Measurements from ENCODE around the gene NUP210.
A peak's percentile ranks its signal among the peaks of the same experiment; 100 is the strongest.
"Not testable (repeated sequence)": the region's sequence is repeated elsewhere in the genome, so short reads cannot be mapped to it uniquely, and the experiment has no call there.

Gene NUP210

DNA sequence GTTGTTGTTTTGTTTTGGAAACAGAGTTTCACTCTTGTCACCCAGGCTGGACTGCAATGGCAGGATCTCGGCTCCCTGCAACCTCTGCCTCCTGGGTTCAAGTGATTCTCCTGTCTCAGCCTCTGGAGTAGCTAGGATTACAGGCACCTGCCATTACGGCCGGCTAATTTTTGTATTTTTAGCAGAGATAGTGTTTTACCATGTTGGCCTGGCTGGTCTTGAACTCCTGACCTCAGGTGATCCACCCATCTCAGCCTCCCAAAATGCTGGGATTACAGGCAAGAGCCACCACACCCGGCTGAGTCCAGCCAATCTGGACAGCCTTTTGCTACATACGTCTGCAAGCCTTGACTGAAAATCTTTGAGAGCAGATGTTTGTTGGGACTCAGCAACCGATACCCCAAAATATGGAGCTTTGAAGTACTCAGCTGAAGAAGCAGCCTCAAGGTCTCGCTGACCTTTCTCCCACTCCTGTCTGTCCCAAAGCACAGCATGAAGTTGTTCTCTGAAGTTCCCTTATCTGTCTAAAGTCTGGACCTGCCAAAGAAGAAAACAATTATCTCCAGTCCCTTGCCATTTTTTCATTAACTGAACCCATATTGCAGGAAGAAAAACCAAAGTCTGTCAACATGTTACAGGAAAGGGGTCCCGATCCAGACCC is 9.6 kb upstream of the NUP210 start:
- FAIRE-seq = no peak

DNA sequence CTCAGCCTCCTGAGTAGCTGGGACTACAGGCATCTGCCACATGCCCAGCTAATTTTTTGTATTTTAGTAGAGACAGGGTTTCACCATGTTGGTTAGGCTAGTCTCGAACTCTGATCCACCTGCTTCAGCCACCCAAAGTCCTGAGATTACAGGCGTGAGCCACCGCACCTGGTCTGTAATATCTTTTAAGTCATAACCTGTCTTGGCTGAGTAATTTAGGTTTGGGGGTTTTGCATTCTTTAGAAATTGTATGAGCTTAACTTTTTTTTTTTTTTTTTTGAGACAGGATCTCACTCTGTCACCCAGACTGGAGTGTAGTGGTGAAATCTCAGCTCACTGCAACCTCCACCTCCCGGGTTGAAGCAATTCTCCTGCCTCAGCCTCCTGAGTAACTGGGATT is 8.6 kb upstream of the NUP210 start:
- FAIRE-seq = not testable (repeated sequence)

DNA sequence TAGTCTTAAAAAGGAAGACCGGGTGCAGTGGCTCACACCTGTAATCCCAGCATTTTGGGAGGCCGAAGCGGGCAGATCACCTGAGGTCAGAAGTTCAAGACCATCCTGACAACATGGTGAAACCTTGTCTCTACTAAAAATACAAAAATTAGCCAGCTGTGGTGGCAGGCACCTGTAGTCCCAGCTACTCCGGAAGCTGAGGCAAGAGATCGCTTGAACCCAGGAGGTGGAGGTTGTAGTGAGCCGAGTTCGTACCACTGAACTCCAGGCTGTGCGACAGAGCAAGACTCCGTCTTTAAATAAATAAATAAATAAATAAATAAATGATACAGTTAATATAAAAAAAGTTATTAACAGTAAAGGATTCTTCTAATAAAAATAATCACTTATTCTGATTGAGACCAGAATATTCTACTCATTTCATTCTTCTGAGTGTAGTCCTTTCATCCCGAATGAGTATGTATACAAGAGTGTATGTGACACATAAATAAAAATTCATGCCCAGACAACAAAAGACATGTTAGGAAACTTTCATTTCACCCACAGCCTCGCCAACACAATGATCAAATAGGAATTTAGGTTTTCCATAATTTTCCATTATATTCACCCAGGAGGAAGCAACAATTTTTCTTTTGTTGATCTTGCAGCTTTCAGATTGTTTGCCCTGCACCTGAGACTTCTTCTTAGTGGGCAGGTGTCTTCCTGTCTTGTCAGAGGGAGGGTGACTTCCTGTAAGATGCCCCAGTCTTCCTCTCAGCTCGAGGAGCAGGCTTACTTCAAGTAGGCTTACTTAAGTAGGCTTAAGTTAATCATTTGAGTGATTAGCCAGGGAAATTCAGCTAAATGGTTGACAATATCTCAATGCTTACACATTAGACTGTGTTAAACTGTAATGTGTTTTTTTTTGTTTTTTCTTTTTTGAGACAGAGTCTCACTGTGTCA is 7.8 kb upstream of the NUP210 start:
- peak; percentile 13 for FAIRE-seq

- FAIRE-seq = no peak
Measured at GRCh38 chr3:13426591-13426990, 6.5 kb upstream of the NUP210 start.

- FAIRE-seq = no peak
Measured at GRCh38 chr3:13425689-13426088, 5.6 kb upstream of the NUP210 start.

DNA sequence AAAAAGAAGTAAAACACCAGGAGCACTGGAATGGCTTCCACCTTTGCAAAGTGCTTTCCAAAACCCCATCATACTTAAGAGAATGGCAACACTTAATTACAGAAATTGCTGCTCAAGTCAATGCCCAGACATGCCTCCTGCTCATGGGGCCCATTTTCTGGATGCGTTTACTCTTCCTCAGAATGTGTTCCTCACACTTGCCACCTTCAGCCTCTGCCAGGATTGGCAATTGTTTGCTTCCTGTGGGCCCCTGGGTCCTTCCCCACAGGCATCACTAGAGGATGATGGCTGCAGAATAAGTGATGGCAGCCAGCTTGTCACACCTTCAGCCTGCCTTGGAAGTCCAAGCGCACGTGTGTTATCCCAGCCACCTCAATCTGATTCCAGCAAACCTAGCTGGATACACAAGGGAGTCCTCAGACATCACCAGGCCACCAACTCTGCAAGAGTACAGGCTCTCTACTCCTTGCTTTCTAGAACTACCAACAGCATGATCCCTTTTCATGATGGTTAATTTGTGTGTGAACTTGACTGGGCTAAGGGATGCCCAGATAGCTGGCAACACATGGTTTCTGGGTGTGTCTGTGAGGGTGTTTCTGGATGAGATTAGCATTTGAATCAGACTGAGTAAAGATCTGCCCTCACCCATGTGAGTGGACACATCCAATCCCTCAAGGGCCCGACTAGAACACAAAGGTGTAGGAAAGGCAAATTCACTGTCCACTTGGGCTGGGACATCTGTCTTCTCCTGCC is 4.9 kb upstream of the NUP210 start:
- FAIRE-seq = no peak

DNA sequence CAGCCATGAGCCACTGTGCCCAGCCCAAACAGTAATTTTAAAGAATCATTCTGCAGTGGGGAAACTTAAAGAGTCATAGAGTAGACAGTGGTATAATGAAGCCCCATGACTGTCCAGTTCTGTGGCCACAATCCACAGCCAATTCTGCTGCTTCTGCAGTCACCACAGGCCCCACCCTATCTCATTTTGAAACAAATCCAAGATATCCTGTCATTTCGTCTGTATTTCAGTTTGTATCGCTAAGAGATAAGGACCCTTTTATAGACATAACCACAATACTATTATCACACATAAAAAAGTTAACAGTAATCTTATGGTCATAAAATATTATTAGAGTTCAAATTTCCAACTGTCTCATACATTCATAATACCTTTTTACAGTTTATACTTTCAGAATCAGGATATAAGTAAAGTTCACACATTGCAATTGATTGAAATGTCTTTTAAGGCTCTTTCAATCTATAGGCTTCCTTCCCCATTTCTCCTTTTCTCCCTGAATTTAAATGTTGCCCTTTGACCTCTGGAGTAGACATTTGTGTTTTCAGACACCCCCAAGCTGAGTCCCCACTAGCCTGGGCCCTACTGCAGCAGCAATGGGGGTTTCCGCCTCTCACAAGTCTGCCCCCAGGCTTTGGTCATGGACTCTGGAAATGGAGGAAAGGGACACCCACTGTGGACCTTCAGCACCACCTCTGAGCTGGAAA is 4.2 kb upstream of the NUP210 start:
- no peak for FAIRE-seq

DNA sequence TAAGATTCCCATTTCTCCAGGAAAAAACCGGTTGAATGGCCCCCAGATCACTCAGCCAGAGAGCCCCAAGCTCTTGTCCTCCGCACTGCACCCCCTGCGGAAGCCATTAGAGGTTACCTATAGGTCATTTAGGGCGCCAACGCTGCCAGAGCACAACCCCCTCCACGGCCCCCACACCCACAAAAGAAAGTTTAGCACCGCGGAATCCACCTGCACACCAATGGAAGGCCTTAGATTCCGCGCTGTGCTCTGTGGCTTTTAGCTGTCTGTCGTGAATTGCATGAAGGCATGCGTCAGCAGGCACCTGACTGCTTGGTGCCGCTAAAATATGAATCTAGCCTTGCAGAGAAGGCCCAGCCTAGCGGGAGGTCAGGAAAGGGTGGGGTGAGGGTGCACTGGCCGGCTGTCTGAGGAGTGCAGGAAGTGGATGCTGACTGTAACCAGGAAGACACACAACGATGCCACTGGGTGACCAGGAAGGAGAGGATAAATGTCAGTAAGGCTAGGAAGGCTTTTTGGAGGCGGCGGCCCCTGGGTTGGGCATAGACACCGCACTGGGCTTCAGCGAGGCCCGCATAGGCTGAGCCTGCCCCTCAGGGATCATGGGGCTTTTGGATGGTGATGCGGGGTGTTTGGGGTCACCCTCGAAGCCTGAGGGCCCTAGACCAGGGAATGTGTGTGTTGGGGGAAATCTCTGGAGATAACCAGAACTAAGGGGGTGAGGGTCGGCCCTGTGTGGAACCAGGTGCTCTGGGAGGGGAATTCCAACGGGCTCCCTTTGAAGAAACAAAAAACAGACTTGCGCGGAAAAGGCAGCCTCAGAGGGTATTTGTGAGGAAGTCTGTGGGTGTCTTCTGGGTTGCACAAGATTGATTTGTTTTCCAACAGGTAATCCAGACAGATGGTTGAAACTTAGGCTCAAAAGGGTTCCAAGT is 976 bp upstream of the NUP210 start:
- no peak for FAIRE-seq

DNA sequence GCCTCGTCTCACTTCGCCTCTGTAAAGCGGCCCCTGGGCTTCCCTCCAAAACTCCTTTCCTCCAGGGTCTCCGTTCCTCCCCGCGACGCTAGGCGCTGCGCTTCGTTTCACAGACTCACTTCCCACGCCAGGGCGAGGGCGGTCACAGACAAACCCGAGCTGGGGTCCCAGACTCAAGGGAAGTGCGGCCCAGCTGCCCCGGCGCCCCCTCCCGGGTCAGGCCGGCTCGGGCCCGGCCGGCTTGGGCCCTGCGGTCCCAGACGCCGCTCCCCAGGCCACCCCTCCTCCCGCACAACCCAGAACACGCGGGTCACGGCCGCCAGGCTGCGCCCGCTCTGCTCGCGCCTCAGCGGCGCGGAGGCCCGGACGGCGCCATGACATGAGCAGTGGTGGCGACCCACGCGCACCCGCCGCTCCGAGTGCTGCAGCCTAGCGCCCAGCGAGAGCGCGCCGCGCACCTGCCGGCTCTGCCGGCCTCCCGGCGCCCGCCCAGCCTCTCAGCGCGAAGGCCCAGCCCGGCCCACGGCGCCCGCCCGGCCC is 547 bp downstream of the NUP210 start:
- no peak for FAIRE-seq

GRCh38 chr3:13417166-13417947 is 2.8 kb downstream of the NUP210 start:
- no peak for FAIRE-seq

DNA sequence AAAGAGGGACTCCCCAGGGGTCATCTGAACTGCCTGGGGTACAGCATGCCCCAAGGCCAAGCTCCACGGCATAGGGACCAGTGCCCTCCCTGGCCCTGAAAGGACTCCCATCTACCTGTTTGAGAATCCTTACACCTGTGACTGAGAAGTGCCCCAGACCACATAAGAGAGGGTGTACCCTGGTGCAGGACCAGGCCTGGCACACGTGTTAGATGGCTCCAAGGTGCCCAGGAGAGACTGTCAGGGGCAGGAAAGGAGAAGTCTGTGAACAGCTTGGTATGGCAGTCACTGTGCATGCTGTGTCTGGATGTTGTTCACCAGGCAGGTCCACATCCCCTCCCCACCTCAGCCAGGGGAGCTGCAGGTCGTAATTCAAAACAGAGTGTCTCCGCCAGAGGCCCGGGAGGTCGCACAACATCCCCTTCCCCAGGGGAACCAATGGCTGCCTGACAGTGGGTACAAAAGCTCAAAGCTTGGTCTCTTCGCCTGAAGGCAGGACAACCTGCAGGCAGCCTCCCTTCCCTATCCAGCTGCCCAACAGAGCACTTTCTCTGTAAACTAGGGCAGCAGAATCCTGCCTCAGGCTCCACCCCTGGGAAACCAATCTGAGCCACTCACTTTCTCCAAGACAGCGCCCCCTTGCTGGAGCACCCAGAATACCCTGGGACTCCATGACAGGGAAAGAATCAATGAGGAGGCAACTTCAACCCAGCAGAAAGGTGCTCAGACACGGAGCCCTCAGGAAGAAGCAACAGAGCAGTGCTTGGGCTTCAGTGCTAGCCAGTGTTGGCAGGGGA is 3.9 kb downstream of the NUP210 start:
- FAIRE-seq = no peak

DNA sequence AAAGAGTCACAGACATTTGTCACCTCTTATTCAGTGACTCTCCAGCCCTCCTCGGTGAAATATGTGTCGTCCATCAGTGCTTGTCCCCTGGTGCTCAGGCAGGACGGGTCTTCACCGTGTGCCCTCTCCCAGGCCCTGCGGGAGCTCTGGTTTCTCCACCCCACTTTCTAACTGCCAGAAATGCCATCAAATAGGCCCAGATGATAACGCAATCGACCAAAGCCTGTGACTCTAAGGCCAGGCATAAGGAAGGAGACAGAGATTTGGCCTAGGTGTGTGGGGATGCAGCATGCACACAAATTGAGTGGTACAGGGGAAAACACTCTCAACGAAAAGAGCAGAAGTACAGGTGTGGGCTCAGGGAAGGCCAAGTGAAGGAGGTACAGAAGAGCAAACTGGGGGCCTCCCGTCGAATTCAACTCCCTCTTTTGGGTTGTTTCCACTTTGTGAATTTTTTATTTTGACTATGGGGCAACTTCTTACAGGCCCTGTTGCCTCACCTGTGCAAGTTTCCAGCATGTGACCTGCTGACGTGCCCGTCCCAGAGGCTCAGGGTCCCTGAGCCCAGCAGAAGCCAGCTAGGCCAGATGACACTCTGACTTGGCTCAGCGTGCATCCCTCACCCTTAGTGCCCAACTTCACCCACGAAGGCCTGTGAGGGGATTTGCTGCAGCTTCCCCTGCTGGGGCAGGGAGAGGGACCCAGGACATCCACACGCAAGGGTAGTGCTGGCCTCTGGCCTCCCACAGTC is 4.7 kb downstream of the NUP210 start:
- no peak for FAIRE-seq

- no peak for FAIRE-seq
Measured at GRCh38 chr3:13414040-13414729, 5.9 kb downstream of the NUP210 start.

GRCh38 chr3:13411186-13411860 is 8.8 kb downstream of the NUP210 start:
- no peak for FAIRE-seq

- no peak for FAIRE-seq
Measured at GRCh38 chr3:13408890-13409289, 11.2 kb downstream of the NUP210 start.

GRCh38 chr3:13407926-13408325 is 12.2 kb downstream of the NUP210 start:
- no peak for FAIRE-seq

- FAIRE-seq = no peak
Measured at GRCh38 chr3:13407475-13407874, 12.6 kb downstream of the NUP210 start.

- FAIRE-seq = no peak
Measured at GRCh38 chr3:13406190-13406589, 13.9 kb downstream of the NUP210 start.
